Neural progenitor cell (in vitro differentiated cells): ENCODE data around the gene FRY.
"Not testable (repeated sequence)": the region's sequence is repeated elsewhere in the genome, so short reads cannot be mapped to it uniquely, and the experiment has no call there.

Experiments used
- EZH2 ChIP-seq: fragments of 200-600 bp; sonication (generic); IDR thresholded peaks from 2 replicates; pipeline ENCODE4 v1.6.1; 2017; ENCODE audit warnings: antibody characterized with exemption, mild to moderate bottlenecking, moderate library complexity
- EZH2phosphoT487 ChIP-seq: fragments of 200-600 bp; sonication (generic); IDR thresholded peaks from 2 replicates; pipeline ENCODE4 v1.6.1; 2017; ENCODE audit warnings: antibody characterized with exemption
- TF ChIP-seq, protein P1 (sequence below): fragments of 200-600 bp; sonication (generic); IDR thresholded peaks from 2 replicates; pipeline ENCODE4 v1.5.1; 2017; ENCODE audit warnings: antibody characterized with exemption, mild to moderate bottlenecking

DNA sequence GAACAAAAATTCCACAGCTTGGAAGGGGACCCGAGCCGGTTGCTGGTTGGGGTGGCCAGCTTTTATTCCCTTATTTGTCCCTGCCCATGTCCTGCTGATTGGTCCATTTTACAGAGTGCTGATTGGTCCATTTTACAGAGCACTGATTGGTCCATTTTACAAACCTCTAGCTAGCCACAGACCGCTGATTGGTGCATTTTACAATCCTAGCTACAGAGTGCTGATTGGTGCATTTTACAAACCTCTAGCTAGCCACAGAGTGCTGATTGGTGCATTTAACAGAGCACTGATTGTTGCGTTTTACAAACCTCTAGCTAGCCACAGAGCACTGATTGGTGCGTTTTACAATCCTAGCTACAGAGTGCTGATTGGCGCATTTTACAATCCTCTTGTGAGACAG lies 37.2 kb upstream of the FRY start:
- TF ChIP-seq, protein P1, sequence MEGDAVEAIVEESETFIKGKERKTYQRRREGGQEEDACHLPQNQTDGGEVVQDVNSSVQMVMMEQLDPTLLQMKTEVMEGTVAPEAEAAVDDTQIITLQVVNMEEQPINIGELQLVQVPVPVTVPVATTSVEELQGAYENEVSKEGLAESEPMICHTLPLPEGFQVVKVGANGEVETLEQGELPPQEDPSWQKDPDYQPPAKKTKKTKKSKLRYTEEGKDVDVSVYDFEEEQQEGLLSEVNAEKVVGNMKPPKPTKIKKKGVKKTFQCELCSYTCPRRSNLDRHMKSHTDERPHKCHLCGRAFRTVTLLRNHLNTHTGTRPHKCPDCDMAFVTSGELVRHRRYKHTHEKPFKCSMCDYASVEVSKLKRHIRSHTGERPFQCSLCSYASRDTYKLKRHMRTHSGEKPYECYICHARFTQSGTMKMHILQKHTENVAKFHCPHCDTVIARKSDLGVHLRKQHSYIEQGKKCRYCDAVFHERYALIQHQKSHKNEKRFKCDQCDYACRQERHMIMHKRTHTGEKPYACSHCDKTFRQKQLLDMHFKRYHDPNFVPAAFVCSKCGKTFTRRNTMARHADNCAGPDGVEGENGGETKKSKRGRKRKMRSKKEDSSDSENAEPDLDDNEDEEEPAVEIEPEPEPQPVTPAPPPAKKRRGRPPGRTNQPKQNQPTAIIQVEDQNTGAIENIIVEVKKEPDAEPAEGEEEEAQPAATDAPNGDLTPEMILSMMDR: not testable (repeated sequence)
- TF ChIP-seq EZH2phosphoT487, EZH2: not testable (repeated sequence)
